Measurements from ENCODE around the gene OCEL1.
A peak's percentile ranks its signal among the peaks of the same experiment; 100 is the strongest.

OCEL1 gene

GRCh38 chr19:17240826-17241399 lies 14.9 kb downstream of the OCEL1 start:
- no peak for DNase-seq

GRCh38 chr19:17242431-17243208 lies 16.6 kb downstream of the OCEL1 start:
- no peak for DNase-seq

DNA sequence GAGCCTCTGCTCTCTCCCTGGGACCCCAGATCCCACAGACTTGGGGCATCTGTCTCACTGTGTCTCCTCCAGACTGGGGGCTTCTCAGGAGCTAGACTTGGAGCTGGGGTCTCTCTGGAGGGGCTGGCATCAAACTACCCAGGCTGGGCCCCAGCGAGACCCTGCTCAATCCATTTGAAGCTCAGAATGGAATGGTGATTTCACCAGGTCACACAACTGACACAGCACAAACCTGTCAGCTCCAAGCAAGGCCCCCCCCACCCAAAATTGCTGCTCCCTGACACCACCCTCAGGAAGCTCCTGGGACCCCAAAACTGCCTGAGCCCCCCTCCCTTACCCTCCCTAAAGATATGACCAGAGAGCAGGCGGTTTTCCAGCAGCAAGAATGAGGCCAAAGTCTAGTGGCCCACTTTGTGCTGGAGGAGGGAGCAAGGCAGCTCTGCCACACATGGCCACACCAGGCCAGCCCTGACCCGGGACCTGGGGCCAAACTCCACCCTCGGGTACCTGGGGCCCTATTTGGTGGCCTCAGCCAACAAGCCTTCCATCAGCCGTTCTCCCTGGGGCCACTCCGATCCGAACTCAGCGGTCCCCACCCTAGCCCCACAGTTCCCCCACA lies 17.3 kb downstream of the OCEL1 start:
- no peak for DNase-seq

- peak; percentile 36 for DNase-seq
These were observed 18.0 kb downstream of the OCEL1 start for GRCh38 chr19:17243830-17244617.

DNA sequence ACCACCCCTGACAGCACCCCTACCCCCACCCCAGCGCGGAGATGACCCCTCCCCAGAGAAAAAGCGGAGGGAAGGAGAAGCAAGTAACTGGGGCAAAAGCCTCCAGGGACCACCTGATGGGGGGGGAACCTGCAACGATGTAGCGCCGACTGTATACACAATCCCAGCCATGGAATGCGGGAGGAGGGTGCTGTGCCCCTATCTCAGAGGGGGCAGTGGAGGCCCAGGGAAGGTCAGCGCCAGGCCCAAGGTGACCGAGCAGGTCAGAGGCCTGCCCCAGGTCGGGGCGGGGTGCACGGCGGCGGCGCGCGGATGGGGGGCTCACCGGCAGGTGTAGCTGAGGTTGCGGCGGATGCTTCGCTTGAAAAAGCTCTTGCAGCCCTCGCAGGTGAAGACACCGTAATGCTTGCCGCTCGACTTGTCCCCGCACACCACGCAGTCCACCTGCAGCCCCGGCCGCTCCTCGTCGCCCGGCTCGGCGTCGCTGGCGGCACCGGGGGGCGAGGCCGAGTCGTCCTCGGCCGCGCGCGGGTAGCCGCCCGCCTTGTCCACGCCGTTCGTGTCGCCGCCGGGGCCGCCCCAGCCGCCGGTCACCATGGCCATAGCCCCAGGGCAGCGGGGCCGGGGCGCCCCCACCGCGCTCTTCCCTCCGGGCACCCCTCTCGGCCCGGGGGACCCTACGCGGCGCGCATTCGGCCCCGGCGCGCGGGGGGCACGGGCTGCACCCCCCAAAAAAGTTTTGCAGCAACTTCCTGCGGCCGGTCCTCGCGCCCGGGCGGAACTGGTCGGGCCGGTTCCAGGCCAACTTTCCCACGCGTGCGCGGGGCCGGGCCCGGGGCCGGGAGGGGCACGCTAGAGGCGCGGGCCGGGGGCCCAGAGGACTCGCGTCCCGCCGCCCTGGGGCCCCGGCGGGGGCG lies 18.9 kb downstream of the OCEL1 start:
- DNase-seq, result no peak

- no peak for DNase-seq
These were observed 19.5 kb downstream of the OCEL1 start, which contains the start of gene NR2F6 for GRCh38 chr19:17245535-17245984. Gene NR2F6, minus strand, starts transcription at chr19:17245919. Its CDS starts 699 bp downstream, at chr19:17245220.

- peak; percentile 18 for DNase-seq
These were observed 20.8 kb downstream of the OCEL1 start for GRCh38 chr19:17246681-17247425.

DNA sequence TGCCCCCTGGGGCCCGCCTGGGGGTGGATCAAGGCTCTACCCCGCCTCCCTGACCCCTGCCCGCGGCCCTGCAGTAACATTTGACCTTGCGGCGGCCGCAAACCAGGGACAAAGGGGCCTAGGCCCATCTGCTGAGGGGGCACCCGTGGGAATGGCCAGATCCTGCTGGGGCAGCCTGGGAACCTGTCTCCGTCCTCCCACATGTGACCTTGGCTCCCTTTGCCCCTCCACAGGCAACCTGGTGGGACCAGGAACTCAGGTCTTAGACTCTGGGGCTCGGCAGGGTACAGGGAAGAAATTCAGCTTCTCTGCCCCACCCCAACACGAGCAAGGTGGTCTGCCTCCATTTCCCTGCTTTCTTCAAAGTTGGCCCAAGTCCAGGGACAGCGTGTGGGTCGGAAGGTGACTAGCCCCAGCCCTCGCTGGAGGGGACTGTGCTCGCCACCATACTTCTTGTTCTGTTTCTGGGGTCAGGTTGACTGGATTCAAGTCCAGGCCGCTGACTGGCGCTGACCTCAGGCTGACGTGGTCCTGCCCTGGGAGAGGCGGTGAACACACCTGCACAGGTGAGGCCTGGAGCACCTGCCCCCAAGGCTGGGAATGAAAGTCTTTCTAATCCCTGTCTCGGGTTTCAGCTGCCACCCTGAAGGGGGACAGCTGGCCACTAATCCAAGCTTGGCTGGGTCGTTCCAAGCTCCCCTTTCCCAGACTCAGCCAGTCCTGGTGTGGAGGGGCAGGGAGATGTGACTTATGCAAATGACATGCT lies 22.2 kb downstream of the OCEL1 start:
- DNase-seq, result no peak

DNA sequence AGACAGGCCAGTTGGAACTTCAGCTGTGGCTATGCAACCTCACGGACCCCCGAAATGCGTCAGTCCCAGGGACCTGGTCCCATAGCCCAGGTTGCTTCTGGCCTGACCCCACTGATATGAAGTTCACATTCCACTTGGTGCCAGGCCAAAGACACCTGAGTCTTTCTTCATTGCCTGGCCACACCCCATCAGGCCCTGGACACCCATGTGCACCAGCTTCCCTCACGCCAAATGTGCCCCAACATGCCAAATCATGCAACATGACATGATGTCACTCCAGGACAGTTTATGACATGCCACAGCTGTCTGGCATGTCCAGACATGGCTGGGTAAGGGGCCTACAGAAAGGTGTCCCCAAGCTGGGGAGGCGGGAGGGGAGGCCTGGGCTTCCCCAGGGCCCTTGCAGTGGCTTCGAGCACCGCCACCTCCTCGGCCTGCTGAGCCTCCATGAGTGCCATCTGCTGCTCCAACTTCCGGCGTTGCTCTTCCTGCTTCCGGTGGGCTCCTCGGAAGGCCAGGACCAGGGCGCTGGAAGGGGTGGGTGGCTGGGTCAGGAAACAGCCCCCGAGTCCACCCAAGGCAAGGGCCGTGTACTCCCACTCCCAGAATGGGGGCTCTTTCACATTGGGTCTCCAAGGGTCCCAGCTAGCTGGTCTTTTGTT lies 24.0 kb downstream of the OCEL1 start:
- DNase-seq, result no peak

DNA sequence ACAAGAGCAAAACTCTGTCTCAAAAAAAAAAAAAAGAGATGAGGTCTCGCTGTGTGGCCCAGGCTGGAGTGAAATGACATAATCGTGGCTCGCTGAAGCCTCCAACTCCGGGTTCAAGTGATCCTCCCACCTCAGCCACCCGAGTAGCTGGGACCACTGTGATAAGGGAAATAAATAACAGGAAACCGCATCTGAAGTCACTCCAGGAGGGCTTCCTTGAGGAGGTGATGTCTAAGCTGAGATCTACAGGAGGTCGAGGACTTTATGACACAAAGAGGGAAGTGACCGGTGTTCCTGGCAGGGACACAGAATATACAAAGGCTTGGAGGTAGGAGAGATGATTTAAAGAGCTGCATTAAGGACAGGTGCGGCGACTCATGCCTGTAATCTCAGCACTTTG lies 28.6 kb downstream of the OCEL1 start:
- DNase-seq, result no peak

GRCh38 chr19:17255150-17255621 lies 29.2 kb downstream of the OCEL1 start:
- no peak for DNase-seq

- no peak for DNase-seq
These were observed 30.1 kb downstream of the OCEL1 start for GRCh38 chr19:17256130-17256529.

GRCh38 chr19:17259118-17259780 lies 33.2 kb downstream of the OCEL1 start:
- DNase-seq, result no peak

GRCh38 chr19:17259934-17260333 lies 33.9 kb downstream of the OCEL1 start:
- no peak for DNase-seq

- peak; percentile 64 for DNase-seq
These were observed 34.9 kb downstream of the OCEL1 start for GRCh38 chr19:17260842-17261325.

DNA sequence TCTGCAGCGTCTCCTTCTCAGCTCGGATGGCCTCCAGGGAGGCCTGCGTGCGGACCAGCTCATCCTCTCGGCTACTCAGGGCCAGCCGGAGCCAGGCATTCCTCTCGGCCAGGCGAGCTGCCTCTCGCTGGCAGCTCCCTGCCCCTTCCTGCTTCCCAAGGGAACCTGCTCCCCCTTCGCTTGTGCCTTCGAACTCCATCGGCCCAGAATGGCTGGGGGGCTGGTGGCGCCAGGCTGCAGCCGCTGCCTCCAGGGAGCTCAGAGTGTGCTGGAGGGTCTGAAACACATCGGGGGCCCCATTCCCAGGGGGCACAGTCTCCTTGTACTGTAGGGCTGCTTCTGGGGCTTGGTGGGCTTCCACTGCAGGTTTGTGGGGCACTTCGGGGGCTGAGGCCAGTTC lies 36.5 kb downstream of the OCEL1 start:
- no peak for DNase-seq

GRCh38 chr19:17263712-17264640 lies 38.0 kb downstream of the OCEL1 start:
- DNase-seq, result no peak

DNA sequence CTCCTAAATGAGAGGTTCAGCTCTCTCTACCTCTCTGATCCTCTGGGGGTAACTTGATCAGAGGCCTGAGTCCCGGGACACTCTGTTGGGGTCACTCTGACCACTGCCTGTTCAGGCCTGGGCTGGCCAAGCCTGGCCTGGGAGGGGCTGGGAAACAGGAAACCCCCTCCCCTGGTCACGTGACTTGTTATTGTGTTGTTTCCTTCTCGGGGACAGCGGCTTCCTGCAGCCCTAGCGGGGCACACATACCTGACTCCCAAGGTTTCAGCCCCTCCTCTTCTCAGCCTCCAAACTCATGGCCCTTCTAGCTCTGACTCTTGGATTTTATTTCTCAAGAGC lies 38.6 kb downstream of the OCEL1 start, which contains the start of gene USHBP1:
Gene USHBP1, minus strand, starts transcription at position 105 of the 339 bp plus-strand sequence. CDS start 446 bp downstream, outside the sequence.
- no peak for DNase-seq
